Stimulated activated CD8-positive, alpha-beta memory T cell treated with anti-CD3 and anti-CD28 coated beads, Interleukin-2, amount 100 ng/mL, for 48 hours (primary cell): ENCODE measurements around the gene APOBEC3G.
"Not testable (repeated sequence)": the region's sequence is repeated elsewhere in the genome, so short reads cannot be mapped to it uniquely, and the experiment has no call there.

Experiments
- DNase-seq, 2 donors: peaks; one replicate each; pipeline ENCODE4 v3.0.0-alpha.2; 2020; ENCODE audit warnings: low read depth in 2 of 2

APOBEC3G gene

GRCh38 chr22:39066442-39067276 lies 10.4 kb upstream of the APOBEC3G start:
- not testable (repeated sequence) for DNase-seq

- DNase-seq, result no peak
Observed at GRCh38 chr22:39068033-39068785, 8.9 kb upstream of the APOBEC3G start.

- no peak for DNase-seq
Observed at GRCh38 chr22:39070186-39070585, 6.9 kb upstream of the APOBEC3G start.

GRCh38 chr22:39072581-39072981 lies 4.5 kb upstream of the APOBEC3G start:
- not testable (repeated sequence) for DNase-seq

GRCh38 chr22:39073981-39074380 lies 3.1 kb upstream of the APOBEC3G start:
- no peak for DNase-seq

GRCh38 chr22:39076155-39077025 lies 685 bp upstream of the APOBEC3G start:
- not testable (repeated sequence) for DNase-seq

- not testable (repeated sequence) for DNase-seq
Observed at GRCh38 chr22:39077912-39078311, 837 bp downstream of the APOBEC3G start.

- DNase-seq, result no peak
Observed at GRCh38 chr22:39078329-39078728, 1.3 kb downstream of the APOBEC3G start.

GRCh38 chr22:39079054-39079637 lies 2.1 kb downstream of the APOBEC3G start:
- not testable (repeated sequence) for DNase-seq

- DNase-seq, result no peak
Observed at GRCh38 chr22:39080052-39080762, 3.1 kb downstream of the APOBEC3G start.

GRCh38 chr22:39081016-39081415 lies 3.9 kb downstream of the APOBEC3G start:
- no peak for DNase-seq

GRCh38 chr22:39081598-39081997 lies 4.5 kb downstream of the APOBEC3G start:
- no peak for DNase-seq

- no peak for DNase-seq
Observed at GRCh38 chr22:39083212-39084165, 6.4 kb downstream of the APOBEC3G start.

- no peak for DNase-seq
Observed at GRCh38 chr22:39084666-39085065, 7.6 kb downstream of the APOBEC3G start.

GRCh38 chr22:39087098-39087497 lies 10.0 kb downstream of the APOBEC3G start:
- no peak for DNase-seq

GRCh38 chr22:39087881-39088684 lies 11.0 kb downstream of the APOBEC3G start:
- no peak for DNase-seq

- DNase-seq, result no peak
Observed at GRCh38 chr22:39088685-39089032, 11.6 kb downstream of the APOBEC3G start.

- DNase-seq, result no peak
Observed at GRCh38 chr22:39089928-39090327, 12.9 kb downstream of the APOBEC3G start.
